OCI-LY7 (cell line): ENCODE data around the gene GRID1.

Experiments used
- EZH2phosphoT487 ChIP-seq: fragments of 200-600 bp; sonication (generic); IDR thresholded peaks from 2 replicates; pipeline ENCODE4 v1.6.1; 2018; ENCODE audit warnings: low read depth, borderline replicate concordance, mild to moderate bottlenecking, mixed run types, antibody characterized with exemption, low read length, moderate library complexity, mixed read lengths
- TF ChIP-seq, protein P1 (sequence below): fragments of 200-600 bp; sonication (generic); conservative IDR thresholded peaks from 2 replicates; pipeline ENCODE4 v1.5.1; 2014; ENCODE audit warnings: mild to moderate bottlenecking, antibody characterized with exemption, low read length, moderate library complexity, mixed read lengths

DNA sequence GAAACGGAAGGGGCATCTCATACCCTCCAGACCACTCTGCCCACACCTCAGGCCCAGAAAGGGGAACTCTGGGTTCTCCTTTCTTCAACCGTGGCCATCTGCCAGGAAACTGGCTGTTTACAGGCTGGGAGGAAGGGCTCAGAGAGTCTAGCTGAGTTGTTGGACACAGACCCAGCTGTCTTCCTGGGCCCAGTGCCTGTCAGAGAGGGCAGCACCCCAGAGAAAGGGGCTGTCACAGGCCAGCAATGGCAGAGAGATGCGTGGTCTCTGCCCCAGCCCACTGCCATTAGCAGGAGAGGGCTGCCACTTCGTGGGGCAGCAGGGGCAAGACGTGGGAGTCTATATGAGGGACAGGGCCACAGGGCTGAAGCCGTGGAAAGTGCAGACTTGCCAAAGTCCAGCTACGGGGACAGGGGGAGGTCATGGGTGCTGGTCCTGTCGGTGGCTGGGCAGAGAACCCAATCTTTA lies 11.0 kb downstream of the GRID1 start:
- TF ChIP-seq, protein P1, sequence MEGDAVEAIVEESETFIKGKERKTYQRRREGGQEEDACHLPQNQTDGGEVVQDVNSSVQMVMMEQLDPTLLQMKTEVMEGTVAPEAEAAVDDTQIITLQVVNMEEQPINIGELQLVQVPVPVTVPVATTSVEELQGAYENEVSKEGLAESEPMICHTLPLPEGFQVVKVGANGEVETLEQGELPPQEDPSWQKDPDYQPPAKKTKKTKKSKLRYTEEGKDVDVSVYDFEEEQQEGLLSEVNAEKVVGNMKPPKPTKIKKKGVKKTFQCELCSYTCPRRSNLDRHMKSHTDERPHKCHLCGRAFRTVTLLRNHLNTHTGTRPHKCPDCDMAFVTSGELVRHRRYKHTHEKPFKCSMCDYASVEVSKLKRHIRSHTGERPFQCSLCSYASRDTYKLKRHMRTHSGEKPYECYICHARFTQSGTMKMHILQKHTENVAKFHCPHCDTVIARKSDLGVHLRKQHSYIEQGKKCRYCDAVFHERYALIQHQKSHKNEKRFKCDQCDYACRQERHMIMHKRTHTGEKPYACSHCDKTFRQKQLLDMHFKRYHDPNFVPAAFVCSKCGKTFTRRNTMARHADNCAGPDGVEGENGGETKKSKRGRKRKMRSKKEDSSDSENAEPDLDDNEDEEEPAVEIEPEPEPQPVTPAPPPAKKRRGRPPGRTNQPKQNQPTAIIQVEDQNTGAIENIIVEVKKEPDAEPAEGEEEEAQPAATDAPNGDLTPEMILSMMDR: no peak
- no peak for TF ChIP-seq EZH2phosphoT487
